Hematopoietic multipotent progenitor cell treated with erythropoietin and hydrocortisone succinate and interleukin-3 and kit ligand, for 17 days (in vitro differentiated cells): ENCODE measurements around the gene ARHGEF37.
"Not testable (repeated sequence)": the region's sequence is repeated elsewhere in the genome, so short reads cannot be mapped to it uniquely, and the experiment has no call there.

Experiments used
- DNase-seq: peaks from one replicate; pipeline ENCODE4 v3.0.0-alpha.2; 2015; ENCODE audit warnings: low spot score

ARHGEF37 gene, protein sequence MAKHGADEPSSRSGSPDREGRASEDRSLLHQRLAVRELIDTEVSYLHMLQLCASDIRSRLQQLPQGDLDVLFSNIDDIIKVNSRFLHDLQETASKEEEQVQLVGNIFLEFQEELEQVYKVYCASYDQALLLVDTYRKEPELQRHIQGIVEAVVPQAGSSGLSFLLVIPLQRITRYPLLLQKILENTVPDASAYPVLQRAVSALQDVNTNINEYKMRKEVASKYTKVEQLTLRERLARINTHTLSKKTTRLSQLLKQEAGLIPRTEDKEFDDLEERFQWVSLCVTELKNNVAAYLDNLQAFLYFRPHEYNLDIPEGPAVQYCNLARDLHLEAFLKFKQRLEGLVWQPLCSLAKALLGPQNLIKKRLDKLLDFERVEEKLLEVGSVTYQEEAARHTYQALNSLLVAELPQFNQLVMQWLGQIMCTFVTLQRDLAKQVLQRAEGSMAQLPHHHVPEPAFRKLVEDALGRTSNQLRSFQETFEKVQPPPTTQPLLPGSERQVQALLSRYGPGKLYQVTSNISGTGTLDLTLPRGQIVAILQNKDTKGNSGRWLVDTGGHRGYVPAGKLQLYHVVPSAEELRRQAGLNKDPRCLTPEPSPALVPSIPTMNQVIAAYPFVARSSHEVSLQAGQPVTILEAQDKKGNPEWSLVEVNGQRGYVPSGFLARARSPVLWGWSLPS

GRCh38 chr5:149581192-149581861 lies at the start of gene ARHGEF37:
Gene ARHGEF37, plus strand, starts transcription at chr5:149581498. Its CDS starts 16,272 bp downstream, at chr5:149597770.
- DNase-seq = peak; percentile 89

- DNase-seq = no peak
These were observed 48.9 kb upstream of the ARHGEF37 start for GRCh38 chr5:149532413-149532812.

DNA sequence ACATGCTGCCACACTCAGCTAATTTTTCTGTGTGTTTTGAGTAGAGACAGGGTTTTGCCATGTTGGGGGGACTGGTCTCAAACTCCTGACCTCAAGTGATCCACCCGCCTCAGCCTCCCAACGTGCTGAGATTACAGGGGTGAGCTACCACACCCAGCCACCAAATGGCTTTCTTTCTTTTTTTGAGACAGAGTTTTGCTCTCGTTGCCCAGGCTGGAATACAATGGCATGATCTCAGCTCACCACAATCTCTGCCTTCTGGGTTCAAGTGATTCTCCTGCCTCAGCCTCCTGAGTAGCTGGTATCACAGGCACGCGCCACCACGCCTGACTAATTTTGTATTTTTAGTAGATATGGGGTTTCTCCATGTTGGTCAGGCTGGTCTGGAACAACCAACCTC lies 45.5 kb upstream of the ARHGEF37 start:
- not testable (repeated sequence) for DNase-seq

GRCh38 chr5:149537374-149537975 lies 43.8 kb upstream of the ARHGEF37 start:
- no peak for DNase-seq

GRCh38 chr5:149540089-149540488 lies 41.2 kb upstream of the ARHGEF37 start:
- no peak for DNase-seq

- no peak for DNase-seq
These were observed 39.4 kb upstream of the ARHGEF37 start for GRCh38 chr5:149541893-149542292.

GRCh38 chr5:149543361-149544027 lies 37.8 kb upstream of the ARHGEF37 start:
- DNase-seq = peak; percentile 43

DNA sequence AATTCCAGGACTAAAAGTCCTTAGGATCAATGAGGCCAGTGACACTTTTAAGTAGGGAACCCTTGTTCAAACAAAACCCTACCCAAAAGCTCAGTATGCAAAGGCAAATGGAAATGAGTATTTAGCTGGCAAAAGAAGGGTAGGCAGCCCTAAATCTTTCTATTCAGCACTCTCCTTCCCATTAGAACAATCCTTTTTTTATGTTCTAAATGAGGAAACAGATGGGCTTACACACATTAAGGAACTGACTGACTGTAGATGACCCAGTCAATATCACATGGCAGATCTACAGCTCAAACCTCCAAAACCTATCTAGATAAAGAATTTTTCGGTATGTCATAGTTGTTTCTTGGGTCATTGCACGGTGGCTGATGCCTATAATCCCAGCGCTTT lies 37.3 kb upstream of the ARHGEF37 start:
- no peak for DNase-seq

- no peak for DNase-seq
These were observed 36.0 kb upstream of the ARHGEF37 start for GRCh38 chr5:149545327-149545726.

DNA sequence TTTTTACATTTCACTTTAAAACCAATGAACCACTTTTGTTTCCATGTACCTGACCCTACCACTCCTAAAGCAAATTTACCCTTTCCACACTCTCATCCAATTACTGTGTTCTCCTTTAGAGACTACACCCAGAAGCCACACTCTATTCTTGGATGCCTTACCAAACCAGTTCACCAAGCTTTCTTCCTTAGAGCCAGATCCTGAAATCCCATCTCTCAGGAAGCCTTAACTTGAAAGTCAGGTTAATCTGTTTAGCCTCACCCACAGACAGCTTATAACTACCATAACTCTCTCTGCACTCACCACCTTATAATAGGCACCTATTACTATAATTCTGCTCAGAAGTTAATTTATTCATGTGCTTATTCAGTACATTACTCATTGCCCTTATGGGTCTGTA lies 34.3 kb upstream of the ARHGEF37 start:
- no peak for DNase-seq

DNA sequence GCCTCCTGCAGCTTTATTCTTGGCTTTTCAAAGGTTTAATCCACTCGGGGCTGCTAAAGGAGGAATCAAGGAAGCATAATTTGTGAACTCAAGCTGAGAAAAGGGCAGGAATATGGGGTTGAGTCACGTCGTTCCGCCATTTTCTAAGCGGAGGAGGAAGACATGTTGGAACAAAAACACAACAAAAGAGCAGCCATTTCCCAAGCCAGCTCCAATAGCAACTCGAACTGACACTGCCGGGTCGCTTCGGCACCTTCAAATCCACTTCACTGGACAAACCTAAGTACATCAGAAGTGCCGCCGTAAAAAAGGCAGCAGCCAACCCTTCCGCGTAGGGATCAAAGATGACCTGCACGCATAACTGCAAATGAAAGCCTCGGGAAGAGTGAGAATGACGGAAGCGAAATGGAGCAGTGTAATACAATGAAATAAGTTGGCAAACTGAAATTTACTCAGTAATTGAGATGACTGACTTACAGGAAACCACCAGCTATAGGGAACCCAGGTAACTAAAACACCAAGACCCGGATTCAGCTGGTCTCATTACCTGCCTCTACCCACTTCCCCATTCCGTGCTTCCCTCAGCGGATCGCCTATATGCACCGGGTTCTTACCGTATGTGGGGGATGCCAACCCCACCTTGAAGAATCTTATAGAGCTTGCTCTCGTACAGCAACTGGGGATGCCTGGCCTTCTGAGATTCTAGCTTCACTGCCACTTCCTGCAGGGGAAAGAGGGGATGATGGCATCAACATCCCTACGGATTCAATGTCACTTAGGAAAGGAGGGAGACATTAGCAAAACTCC lies 31.6 kb upstream of the ARHGEF37 start:
- DNase-seq = peak; percentile 65

DNA sequence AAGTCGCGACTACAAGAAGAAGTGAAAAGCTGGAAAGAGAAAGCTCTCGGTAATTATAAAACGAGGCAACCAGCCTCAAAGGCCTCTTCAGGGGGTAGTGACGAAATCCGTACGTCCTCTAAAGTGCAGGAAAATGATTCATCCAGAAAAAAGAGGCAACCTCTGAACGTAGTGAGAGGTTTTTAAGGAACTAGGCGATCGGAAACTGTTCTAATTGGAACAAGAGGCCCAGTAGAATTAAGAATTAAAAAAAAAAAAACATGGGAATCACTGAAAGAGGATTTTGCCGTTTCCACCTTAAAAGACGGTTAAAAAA lies 31.1 kb upstream of the ARHGEF37 start:
- DNase-seq = no peak

GRCh38 chr5:149550594-149551226 lies 30.6 kb upstream of the ARHGEF37 start:
- peak; percentile 65 for DNase-seq

GRCh38 chr5:149551227-149552037 lies 29.9 kb upstream of the ARHGEF37 start, which contains the start of gene CSNK1A1:
Gene CSNK1A1, minus strand, starts transcription at chr5:149551439. Its CDS starts 475 bp downstream, at chr5:149550964.
- DNase-seq = peak; percentile 99

DNA sequence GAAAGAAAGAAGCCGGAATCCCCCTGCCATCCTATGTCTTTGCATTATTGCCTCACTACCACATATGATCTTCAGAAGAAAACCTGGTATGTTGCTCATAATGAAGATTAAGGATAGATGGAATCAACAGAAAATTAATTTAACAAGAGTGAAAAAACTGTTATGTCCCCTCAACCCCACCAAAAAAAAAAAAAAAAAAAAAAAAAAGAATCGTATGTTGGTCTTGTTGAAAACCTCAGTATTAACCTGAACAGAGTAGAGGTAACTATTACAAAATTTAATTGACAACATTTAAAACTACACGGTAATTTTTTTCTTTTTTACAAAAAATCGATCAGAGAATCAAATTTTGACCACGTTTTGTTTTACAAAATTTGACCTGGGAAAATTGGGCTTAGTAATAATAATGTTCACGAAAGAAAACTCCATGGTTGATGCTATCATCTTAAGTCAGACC lies 29.2 kb upstream of the ARHGEF37 start:
- no peak for DNase-seq

DNA sequence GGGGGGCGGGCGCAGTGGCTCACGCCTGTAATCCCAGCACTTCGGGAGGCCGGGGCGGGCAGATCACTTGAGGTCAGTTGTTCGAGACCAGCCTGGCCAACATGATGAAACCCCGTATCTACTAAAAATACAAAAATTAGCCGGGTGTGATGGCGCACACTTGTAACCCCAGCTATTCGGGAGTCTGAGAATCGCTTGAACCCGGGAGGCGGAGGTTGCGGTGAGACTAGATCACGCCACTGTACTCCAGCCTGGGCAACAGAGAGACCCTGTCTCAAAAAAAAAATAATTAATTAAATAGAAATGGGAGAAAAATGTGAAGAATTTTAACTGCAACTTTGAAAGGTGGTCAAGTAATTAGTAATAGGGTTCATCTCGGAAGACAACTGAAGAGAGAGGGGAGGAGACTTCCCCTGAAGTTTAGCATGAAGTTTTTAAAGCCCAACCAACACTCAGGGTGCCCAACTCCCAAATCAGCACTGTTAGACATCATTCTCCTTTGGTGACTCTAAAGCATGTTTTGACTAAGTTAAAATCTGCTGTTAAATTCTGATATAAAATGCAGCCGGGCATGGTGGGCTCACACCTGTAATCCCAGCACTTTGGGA lies 28.6 kb upstream of the ARHGEF37 start:
- no peak for DNase-seq

DNA sequence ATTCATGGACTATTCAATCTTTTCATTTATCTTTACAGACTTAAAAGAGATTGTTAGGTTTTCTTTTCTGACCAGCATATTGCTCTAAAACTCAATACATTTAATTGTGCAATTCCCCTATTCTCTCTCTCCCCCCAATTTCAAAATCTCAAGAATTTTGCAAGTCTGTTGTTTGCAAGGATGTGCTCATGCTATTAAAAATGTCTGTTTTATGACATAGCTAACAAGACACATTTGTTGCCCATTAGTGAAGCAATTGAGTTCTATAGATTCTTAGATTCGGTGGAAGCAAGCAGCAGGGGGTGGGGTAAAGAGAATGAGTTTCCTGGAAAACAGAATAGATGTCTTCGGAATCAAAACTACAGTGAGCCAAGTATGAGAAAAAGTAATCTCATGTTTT lies 21.6 kb upstream of the ARHGEF37 start:
- DNase-seq = no peak

DNA sequence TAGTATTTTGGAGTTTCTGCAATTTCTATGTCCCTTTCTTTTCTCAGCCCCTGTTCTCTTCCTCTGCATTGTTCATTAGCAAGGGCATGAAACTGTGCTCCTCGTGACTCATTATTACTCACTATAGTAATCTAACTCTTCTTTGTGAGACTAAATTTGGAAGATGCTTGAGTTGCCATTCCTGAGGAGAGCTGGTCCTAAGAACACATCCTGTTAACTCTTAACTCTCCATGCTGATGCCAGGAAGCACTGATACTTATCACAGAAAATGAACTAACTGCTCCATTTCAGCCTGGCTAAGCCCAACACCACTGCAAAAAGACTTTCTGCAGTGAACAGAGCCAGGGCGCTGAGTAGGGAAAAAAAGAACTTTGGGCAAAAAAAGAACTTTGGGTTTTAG lies 19.4 kb upstream of the ARHGEF37 start:
- no peak for DNase-seq

DNA sequence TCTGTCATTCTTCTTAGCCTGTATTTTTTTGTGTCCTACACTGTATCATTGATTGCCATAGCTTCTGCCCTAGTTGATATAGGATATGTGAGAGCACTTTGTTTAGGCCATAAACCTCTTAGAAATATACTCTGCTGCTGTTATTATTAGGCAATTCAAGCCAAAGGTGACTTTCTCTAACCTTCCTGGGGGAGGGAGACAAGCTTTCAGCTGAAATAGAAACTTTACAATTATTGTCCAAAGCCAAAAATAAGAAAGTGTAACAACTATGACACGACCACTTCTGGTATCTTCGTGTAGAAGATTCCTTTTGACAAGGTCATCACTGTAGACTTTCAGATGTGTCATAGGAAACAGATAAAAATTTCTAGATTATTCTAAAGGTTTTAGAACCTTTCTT lies 17.8 kb upstream of the ARHGEF37 start:
- DNase-seq = no peak
